GM12801 (cell line): Measurements from ENCODE around the gene ABCC6.

ENCODE experiments used
- TF ChIP-seq, protein P1 (sequence below): IDR thresholded peaks from one replicate; pipeline ENCODE4 v1.5.1; 2011; ENCODE audit warnings: control low read depth; ENCODE audit not compliant: insufficient read length; ENCODE audit errors: extremely low read depth

The ABCC6 gene

DNA sequence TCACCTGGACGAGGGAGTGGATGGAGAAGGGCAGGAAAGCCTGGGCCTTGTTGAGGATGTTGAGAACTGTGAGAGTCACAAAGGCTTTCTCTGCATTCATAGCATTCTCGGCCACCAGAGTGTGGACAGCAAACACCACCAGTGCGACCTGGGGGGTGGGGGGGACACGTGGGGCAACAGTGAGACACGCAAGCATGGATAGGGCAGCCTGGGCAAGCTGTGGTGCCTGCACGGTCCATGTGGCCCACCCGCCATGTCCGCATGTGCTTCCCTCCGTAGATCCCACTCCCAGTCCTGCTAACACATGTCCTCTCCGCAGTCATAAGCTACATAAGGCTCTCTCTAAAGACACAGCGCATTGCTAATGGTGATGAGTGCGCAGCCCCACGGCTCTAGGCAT, 34.5 kb downstream of the ABCC6 start:
- TF ChIP-seq, protein P1, sequence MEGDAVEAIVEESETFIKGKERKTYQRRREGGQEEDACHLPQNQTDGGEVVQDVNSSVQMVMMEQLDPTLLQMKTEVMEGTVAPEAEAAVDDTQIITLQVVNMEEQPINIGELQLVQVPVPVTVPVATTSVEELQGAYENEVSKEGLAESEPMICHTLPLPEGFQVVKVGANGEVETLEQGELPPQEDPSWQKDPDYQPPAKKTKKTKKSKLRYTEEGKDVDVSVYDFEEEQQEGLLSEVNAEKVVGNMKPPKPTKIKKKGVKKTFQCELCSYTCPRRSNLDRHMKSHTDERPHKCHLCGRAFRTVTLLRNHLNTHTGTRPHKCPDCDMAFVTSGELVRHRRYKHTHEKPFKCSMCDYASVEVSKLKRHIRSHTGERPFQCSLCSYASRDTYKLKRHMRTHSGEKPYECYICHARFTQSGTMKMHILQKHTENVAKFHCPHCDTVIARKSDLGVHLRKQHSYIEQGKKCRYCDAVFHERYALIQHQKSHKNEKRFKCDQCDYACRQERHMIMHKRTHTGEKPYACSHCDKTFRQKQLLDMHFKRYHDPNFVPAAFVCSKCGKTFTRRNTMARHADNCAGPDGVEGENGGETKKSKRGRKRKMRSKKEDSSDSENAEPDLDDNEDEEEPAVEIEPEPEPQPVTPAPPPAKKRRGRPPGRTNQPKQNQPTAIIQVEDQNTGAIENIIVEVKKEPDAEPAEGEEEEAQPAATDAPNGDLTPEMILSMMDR: no peak

DNA sequence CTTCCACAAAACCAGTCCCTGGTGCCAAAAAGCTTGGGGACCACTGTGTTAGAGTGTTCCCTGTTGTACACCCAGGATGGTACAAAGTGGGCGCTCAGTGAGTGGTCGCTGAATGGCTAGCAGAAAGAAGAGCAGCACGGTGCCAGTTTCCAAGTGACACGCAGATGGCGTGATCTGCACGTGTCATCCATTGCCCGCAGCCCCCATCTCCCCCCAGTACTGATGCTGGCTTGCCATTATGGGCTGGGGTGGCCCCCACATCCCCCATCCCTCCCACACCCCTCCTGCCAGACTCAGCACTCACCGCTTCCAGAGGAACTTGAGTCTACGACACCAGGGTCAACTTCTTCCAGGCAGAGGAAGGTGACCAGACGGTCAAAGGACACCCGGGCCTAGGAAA, 36.5 kb downstream of the ABCC6 start:
- TF ChIP-seq, protein P1: no peak

DNA sequence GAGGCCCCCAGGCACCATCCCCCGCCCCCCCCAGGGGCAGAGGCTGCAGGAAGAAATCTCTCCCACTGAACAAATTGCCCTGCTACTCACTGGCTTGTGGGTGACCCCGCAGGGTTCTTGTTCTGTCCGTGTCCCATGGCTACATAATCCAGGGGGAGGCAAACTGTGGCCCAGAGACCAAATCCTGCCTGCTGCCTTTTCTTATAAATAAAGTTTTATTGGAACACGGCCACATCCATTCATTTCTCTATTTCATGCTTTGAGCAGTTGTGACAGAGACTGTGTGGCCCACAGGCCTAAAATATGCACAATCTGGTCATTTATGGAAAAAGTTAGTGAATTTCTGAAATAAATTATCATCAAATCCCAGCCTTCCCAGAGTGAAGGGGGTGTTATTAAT, 38.2 kb downstream of the ABCC6 start:
- TF ChIP-seq, protein P1: no peak

DNA sequence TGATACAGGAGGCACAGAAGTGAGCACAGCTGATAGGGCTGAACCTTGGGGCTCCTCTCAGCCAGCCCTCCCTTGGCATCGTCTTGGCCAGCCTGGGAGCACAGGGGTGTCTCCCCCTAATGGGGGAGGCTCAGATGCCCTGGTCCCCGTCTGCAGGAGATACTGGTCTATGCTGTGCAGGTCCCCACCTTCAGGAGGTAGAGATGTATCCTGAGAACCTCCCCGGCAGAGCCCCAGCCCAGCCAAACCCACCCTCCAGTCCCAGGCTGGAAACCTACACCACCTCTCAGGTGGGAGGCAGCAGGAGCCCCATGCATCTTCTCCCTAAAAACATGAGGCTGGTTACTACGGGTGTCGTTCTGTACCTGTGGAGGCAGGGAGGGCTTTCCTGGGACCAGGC, 38.7 kb downstream of the ABCC6 start:
- TF ChIP-seq, protein P1: no peak

DNA sequence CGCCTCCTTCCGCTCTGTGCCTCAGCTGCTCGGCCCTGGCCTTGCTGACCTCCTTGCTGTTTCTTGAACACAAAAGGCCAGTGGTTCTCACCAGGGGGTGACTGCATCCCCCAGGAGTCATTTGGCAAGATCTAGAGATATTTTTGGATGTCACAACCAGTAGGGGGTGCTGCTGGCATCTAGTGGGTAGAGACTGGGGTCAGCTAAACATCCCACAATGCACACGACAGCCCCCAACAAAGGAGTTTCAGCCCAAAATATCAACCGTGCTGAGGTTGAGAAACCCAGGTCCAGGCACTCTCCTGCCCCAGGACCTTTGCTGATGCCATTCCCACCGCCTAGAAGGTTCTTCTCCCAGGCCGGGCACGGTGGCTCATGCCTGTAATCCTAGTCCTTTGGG, 39.7 kb downstream of the ABCC6 start:
- TF ChIP-seq, protein P1: no peak

DNA sequence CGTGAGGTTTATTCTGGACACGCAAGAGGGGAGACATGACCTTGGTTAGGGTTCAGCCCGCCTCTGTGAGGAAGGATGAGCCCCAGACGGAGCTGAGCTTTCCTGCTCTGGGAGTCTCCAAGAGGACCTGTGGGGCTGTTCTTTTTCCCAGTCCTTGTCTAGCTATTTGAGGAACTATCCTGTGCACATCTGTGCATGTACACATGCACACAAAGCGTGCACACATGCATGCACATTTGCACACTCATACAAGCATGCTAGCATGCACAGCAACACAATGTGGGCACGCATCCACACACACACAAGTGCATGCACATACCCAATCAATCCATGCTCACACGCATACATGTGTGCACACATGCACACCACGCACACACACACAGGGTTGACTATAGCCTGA, 40.4 kb downstream of the ABCC6 start:
- TF ChIP-seq, protein P1: no peak

DNA sequence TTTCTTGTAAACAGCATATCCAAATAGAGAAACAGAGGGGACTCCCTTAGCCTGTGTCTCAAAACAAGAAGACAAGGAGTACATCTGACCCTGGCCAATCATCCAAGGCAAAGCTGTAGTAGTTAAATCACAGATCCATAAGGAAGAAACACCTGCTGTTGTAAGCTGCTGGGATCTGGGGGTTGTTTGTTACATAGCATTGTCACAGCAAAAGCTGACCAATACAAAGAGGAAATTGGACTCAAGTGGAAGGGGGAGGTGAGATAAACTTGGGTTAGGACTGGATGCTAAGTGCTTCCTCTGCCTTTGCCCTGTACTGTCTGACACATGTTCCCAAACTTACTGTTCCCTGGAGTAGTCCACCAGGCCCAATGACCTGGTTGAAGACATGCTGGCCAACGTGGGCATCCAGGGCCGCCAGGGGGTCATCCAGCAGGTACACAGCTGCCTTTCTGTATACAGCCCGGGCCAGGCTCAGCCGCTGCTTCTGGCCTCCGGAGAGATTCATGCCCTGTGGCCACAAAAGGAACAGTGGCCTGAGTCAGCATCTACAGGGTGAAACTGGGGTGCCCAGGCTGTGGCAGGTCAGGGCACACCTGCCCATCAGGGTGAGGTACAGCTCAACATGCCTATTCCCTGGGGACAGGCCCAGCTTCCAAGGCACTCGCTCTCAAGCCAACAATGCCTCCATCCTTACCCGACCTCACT, 44.7 kb downstream of the ABCC6 start:
- TF ChIP-seq, protein P1: no peak

DNA sequence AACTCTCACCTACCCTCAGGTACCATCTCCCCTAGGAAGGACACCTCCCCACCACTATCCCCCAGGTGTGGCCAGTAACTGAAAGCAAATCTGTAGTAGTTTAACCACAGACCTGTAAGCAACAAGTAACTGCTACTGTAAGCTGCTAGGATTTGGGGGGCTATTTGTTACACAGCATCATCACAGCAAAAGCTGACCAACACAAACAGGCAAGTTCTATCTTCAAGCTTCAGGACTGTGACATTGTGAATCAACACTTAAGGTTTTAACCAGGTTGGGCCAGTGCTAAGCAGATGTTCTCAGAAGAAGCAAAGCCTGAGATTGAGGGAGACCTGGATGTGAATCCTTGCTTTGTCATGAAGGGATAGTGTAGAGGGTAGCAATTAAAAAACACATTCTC, 47.0 kb downstream of the ABCC6 start:
- TF ChIP-seq, protein P1: no peak
